ENCODE results near the gene CAMK1. TPM values are rescaled to one million over a fixed set of nuclear protein-coding genes. Genes with fewer than 3 reads are reported as not detected.

Gene CAMK1
- total and polyA plus RNA-seq, 9 of the 15 experiments (the other 6 are each of a cell fraction or from before 2014, with no cell fraction given): 0.23 to 10.7 (median 6.0) TPM

DNA sequence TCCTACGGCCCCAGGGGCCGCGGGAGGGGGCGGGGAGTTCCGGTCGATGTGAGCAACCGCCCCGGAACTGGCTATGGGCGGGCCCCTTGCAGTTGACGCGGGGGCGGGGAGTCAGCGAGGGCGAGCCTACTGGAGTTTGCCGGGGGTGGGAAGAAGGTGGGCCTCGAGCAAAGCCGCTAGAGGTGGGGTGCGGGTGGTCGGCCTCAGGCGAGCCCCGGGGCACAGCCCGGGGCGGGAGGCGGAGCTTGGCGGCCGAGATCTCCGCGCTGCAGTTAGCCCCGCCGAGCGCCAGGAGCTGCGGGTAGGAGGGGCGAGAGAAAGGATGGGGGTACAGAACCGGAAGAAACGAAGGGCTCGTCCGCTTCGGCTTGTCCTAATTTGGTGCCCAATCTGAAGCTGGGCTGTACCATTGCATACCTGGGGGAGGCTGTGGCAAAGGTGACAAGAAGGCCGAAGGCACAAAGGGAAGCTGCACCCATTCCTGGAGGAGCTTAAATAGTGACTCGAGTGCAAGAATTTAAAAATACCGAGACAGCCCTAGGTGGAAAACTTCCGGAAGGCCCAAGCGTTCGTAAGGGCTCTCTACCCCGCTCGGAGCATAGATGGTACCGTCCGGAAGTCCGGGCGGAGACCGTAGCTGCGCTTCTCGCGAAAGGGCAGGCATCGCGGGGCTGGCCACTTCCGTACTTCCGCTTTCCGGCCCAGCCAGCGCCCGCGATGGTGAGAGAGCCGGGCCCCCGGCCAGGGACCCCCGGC, 22.8 kb upstream of the CAMK1 start, which contains the start of the genes ARPC4 and TADA3 (continued):
- TF ChIP-seq ELF4 (CRISPR knock-in tag; IDR thresholded peaks at IDR 0.05) (peak; percentile 89; the same call in 1 of the 2 replicates), TEAD1 (CRISPR knock-in tag; IDR thresholded peaks at IDR 0.05) (0 out of 4 replicates have a peak, but pooled peaks of 1 of the 2 experiments have one; percentile 12), ZNF134 (CRISPR knock-in tag; conservative IDR thresholded peaks at IDR 0.05) (peak; percentile 43; the same call in 1 of the 2 replicates), HMBOX1 (IDR thresholded peaks at IDR 0.05) (no peak), PHB2 (IDR thresholded peaks at IDR 0.05; ENCODE audit: low read depth) (no peak; the same call in 1 of the 2 replicates), TEAD4 (IDR thresholded peaks at IDR 0.05; ENCODE audit: low read length) (peak; percentile 44; the same call in 1 of the 2 replicates), TEAD4 (CRISPR knock-in tag; IDR thresholded peaks at IDR 0.05; ENCODE audit: borderline replicate concordance) (no peak), ELF1 (tag; IDR thresholded peaks at IDR 0.05) (peak; percentile 97), GATAD2A (IDR thresholded peaks at IDR 0.05) (peak; percentile 15; the same call in 1 of the 2 replicates), ZNF561 (CRISPR knock-in tag; conservative IDR thresholded peaks at IDR 0.05) (no peak), LCOR (CRISPR knock-in tag; IDR thresholded peaks at IDR 0.05) (peak; percentile 76), HMGXB4 (CRISPR knock-in tag; IDR thresholded peaks at IDR 0.05) (no peak), EP400 (IDR thresholded peaks at IDR 0.05) (peak; percentile 90), ELK1 (CRISPR knock-in tag; IDR thresholded peaks at IDR 0.05) (peak; percentile 98)
- TF ChIP-seq, protein P1, sequence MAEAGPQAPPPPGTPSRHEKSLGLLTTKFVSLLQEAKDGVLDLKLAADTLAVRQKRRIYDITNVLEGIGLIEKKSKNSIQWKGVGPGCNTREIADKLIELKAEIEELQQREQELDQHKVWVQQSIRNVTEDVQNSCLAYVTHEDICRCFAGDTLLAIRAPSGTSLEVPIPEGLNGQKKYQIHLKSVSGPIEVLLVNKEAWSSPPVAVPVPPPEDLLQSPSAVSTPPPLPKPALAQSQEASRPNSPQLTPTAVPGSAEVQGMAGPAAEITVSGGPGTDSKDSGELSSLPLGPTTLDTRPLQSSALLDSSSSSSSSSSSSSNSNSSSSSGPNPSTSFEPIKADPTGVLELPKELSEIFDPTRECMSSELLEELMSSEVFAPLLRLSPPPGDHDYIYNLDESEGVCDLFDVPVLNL (CRISPR knock-in tag; IDR thresholded peaks at IDR 0.05; ENCODE audit: low read depth): no peak
- TF ChIP-seq, protein P2, sequence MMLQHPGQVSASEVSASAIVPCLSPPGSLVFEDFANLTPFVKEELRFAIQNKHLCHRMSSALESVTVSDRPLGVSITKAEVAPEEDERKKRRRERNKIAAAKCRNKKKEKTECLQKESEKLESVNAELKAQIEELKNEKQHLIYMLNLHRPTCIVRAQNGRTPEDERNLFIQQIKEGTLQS (IDR thresholded peaks at IDR 0.05): peak; percentile 52; the same call in 1 of the 2 replicates
- TF ChIP-seq, protein P2 (CRISPR knock-in tag; conservative IDR thresholded peaks at IDR 0.05): no peak
- TF ChIP-seq, protein P3, sequence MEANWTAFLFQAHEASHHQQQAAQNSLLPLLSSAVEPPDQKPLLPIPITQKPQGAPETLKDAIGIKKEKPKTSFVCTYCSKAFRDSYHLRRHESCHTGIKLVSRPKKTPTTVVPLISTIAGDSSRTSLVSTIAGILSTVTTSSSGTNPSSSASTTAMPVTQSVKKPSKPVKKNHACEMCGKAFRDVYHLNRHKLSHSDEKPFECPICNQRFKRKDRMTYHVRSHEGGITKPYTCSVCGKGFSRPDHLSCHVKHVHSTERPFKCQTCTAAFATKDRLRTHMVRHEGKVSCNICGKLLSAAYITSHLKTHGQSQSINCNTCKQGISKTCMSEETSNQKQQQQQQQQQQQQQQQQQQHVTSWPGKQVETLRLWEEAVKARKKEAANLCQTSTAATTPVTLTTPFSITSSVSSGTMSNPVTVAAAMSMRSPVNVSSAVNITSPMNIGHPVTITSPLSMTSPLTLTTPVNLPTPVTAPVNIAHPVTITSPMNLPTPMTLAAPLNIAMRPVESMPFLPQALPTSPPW (CRISPR knock-in tag; IDR thresholded peaks at IDR 0.05): peak; percentile 94
